SK-N-DZ (cell line): ENCODE results near the gene WDR37.
"Not testable (repeated sequence)": the region's sequence is repeated elsewhere in the genome, so short reads cannot be mapped to it uniquely, and the experiment has no call there.

Experiments used
- DNase-seq: peaks from one replicate; pipeline ENCODE4 v3.0.0-alpha.2; 2015; ENCODE audit warnings: low spot score

WDR37 gene

DNA sequence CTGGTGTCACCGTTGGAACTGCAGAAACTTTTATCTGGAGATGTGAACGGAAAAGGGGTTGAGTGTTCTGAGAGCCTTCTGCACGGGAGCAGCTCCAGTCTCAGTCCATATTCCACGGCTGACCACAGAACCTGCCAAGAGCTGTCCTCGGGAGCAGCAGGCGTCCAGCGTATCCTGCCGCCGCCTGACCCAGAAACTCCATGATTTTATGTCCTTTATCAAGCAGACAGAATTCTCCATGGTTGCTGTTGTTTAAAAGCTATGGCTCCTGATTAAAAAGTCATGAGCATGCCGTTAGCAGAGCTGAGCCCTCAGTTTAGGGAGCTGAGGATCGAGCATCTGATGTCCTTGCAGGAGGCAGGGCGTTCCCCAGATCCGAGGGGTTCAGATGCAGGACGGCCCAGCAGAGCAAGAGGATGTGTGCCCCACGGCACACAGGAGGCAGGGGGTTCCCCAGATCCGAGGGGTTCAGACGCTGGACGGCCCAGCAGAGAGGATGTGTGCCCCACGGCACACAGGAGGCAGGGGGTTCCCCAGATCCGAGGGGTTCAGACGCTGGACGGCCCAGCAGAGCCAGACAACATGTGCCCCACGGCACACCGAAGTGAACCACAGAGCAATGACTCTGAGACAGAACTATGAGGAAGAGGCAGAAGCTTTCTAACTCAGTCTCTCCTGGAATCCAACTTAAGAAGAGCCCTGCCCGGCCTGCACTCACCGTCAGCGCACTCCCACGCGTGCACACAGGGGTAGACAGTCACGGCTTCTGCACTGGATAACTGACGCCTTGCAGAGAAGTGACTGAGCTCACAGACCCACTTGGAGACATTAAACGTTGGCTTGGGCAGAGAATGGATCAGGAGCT lies 96.4 kb downstream of the WDR37 start:
- DNase-seq = no peak

DNA sequence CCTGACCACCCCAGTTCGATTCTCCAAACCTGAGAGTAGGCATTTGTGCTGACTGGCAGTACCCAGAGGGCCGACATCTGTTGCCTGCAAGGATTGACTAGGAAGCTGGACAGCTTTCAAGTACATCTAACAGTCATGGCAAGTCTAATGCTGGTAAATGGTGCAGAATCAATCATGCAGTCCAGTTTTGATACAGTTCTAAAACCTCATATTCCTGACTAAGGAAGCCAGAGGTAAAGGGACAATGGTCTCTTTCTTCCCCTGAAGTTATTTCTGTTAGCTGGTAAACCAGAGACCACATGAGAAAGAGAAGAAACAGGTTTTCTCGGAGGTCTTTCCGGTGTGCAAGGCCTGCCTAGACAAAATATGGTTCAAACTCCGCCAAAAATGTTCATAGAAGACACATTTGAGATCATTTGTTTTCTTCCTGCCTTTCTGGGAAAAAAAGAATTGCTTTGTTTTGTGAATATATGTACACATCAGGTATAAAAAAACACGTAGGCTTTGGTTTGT lies 97.1 kb downstream of the WDR37 start:
- no peak for DNase-seq

DNA sequence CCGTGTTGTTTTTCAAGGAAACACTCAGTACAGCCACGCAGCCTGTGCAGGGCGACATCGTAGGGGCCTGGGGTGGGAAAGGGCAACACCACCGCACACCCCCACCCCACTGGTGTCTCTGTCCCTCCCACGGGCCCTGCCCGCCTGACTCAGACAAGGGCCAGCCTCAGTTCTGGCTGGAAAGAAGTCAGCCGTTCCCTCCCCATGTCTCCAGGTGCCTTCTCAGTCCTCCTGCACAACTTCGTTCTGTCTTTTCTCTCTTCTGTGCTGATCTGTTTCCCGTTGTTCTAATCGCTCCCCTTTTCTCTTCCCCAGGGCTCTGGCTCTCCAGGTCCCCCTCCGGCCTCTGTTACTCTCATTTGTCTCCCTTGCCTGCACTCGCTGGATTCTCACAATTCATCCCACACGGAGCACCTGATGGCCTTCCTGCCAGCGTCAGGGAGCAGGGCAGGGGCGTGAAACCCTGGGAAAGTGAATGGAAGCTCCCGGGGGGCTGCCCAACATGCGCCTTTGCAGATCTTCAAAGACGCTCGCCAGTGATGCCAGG lies 97.7 kb downstream of the WDR37 start:
- no peak for DNase-seq

DNA sequence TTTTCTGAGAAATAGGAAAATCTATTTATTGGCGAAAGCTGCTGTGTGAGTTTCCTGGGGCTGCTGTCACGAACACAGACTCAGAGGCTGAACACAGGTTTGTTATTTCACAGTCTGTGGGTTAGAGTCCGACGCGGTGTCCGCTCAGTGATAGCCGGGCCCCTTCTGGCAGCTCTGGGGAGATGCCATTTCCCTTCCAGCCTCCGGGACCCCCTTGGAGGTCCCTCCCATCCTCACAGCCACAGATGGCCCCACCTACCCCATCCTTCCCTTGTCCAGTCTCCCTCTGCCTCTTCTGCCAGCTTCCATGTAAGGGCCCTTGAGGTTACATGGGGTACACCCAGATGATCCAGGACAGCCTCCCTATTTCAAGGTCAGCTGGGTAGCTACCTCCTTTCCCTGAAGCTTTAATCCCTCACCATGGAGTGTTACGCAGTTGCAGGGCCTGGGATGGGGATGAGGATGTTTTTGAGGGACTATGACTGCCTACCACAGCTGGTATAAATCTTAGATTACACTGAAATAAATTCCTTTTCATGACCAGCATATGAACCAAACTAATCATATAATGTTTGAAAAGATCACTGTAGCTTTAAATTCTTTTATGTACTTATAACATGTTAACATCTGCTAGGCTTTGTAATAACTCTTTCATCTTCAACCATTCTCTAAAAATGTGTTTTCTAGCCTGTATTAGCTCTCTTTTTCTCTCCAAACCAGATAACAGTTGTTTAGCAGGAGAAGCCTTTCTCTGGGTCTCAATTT lies 98.5 kb downstream of the WDR37 start:
- DNase-seq = no peak

DNA sequence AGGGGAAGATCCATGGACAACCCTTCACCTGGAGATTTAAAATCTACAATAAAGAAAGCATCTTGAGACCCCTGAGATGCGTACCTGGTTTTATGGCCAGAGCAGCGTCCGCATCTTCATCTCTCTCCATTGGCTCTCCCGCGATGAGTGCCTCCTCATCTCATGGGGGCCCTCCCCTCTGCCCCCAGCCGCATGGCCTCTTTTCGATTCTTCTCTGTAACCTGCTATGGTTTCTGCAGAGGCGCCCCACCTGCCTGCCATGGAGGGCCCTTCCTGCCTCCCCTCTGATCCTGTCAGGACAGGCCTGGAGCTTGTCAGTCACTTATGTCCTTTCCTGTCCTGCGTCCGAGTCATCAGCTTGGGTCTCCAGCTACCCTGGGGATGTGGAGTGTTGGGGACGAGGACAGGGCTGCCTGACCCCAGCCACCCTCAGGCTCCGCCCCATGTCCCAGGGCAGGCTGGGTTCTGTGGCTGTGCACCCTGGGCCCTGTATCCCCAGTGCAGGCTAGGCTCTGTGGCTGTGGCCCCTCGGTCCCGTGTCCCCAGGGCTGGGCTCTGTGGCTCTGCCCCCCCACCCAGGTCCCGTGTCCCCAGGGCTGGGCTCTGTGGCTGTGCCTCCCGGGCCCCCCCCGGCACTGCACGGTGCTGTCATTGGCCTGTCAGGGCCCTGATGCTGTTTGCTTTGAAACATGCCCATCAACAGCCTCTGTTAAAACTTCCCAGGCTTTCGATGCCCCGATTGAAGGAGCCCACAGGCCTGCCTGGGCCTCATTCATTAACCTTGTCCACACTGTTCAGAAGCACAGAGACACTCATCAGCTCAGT lies 99.8 kb downstream of the WDR37 start:
- DNase-seq = no peak

DNA sequence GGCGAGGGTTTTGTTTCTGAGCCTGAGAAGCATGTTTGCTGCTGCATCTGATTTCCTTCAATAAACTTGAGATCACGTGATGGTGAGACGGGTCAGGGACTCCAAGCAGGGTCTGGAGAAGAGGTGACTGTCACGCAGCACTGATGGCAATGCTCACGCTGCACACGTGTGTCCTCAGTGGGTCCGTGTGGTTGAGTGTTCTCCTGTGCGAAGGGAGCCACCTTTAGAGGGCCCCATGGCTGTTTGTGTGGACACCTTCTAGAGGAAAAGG lies 100.4 kb downstream of the WDR37 start:
- DNase-seq = peak; percentile 33

DNA sequence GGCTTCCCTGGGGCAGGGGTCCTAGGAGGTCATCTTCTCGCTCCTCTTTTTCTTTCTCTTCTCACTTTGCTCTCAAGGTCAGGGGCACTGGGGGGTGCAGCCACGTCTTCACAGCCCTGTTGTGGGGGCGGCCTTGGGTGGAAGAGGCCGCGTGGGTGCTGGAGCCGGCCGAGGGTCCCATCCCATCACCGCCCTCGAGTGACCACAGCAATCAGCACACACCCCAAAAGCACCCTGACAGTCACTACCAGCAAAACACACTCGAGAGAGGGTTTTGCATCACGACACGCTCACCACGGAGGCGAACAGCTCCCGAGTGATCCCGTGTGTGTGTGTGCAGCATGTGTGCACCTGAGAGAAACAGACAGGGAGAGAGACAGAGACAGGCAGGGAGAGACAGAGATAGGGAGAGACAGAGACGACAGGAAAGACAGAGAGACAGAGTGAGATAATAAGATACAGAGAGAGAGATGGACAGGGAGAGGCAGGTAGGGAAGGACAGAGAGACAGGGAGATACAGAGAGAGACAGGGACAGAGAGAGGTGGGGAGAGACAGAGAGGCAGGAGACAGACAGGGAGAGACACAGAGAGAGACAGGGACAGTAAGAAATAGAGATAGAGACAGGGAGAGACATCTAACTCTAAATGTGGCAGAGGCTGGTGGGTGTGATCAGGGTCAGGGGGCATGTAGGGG lies 100.9 kb downstream of the WDR37 start:
- no peak for DNase-seq

DNA sequence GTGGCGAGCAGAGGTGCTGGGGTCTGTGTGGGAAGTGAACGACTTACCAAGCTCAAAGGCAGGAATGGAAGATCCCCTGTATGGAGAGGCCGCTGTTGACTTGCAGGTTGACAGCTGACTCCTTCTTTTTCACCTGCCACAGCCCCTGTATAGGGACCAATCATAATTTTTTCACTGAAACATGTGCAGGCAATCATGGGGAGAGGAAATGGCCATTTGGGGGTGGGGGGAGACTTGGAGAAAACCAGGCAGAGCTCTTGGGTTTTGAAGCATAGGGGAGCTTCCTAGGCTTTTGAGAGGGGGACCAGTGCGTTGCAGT lies 101.4 kb downstream of the WDR37 start:
- DNase-seq = no peak

DNA sequence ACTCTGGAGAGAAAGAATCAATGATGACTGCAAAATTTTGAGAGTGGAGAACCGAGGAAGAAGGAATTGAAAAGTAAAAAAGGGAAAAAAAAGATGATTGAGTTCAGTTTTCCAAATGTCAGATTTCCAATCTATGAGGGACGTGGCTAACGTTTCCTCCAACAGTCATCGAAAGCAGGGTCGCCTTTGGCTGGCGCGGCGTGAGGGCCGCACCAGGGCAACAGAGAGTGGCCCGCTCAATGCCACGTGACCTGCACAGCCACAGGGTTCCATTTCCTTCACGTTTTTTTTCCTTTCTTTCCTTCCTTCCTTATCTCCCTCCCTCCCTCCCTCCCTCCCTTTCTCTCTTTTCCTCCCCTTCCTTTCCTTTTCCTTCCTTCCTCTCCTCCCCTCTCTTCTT lies 101.9 kb downstream of the WDR37 start:
- DNase-seq = no peak

DNA sequence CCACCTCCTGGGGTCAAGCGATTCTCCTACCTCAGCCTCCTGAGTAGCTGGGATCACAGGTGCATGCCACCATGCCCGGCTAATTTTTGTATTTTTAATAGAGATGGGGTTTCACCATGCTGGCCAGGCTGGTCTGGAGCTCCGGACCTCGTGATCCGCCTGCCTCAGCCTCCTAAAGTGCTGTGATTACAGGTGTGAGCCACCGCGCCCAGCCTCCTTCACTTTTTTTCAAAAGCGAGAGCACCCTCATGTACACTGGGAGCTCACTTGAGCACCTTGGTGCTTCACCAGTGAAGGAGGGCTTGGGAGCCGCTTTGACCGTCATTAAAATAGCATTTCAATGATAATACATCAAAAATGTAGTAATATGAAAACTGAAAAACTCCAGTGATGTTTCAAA lies 102.4 kb downstream of the WDR37 start:
- DNase-seq = not testable (repeated sequence)

DNA sequence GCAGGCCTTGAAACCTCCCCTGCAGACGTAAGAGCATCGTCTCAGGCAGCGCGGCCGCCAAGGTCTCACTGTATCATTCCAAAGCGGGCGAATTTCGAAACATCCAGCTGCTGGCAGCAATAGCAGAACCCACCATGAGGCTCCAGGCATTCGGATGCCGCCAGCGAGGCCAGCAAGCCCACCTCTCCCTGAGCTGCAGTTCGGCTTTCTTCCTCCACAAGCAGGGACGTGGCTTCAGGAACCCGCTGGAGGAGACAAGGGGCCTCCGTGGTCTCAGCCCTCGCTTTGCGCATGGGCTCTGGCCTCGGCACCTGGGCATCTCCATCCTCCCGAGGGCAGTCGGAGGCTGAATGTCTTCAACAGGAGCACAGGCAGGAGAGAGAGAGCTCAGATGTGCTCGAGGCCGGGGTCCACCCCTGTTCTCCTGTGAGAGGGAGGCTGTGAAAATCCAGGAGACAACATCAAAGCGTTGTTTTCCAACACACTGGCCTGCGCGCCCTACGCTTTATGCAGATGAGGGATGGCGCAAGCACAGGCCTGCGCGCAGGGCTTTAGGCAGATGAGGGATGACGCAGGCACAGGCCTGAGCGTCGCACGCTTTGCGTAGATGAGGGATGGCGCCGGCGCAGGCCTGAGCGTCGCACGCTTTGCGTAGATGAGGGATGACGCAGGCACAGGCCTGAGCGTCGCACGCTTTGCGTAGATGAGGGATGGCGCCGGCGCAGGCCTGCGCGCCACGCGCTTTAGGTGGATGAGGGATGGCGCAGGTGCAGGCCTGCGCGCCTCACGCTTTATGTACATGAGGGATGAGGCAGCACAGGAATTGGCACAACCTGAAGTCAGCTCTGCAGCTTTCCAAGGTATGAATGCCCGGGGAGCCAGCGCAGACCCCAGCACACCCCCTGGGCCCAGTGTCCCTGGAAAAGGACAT lies 103.2 kb downstream of the WDR37 start:
- no peak for DNase-seq

DNA sequence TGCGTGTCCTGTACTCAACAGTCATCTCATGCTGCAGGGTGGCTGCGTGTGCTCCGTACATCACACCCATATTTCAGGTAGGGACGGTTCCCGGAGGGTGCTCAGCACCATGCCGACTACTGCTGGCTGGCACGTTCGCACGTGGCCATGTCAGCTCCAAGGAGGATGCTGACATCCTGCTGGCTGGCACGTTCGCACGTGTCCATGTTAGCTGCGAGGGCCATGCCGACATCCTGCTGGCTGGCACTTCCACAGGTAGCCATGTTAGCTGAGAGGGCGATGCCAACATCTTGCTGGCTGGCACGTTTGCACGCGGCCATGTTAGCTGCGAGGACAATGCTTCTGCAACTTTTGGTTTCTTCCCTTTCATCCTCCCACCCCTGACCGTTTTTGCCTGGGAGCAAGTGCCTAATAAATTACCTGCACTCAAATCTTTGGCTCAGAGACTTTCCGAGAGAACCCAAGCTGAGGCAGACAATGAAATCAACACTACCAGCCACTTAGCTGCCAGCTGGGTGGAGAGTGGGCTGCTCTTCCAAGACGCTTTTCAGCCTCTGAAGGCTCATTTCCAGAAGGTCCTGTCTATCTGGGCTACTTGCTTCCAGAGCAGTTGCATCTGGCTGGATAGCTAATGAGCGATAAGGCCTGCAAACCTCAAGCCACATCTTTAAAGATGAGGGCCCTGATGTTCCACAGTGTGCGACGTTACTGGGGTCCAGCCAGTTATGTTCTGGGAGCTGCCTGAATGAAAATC lies 104.6 kb downstream of the WDR37 start:
- no peak for DNase-seq

DNA sequence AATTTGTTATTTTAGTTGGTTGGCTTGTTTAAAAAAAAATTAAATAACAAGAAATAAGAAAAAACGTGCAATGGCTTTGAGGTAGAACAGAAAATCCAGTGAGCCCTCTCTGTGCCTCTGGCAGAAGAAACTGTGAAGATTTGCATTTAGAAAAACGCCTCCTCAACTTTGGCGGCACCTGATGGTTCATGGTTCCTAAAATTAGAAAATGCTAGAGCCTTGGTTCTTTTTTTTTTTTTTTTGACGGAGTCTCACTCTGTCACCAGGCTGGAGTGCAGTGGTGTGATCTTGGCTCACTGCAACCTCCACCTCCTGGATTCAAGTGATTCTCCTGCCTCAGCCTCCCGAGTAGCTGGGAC lies 105.1 kb downstream of the WDR37 start:
- DNase-seq = not testable (repeated sequence)

DNA sequence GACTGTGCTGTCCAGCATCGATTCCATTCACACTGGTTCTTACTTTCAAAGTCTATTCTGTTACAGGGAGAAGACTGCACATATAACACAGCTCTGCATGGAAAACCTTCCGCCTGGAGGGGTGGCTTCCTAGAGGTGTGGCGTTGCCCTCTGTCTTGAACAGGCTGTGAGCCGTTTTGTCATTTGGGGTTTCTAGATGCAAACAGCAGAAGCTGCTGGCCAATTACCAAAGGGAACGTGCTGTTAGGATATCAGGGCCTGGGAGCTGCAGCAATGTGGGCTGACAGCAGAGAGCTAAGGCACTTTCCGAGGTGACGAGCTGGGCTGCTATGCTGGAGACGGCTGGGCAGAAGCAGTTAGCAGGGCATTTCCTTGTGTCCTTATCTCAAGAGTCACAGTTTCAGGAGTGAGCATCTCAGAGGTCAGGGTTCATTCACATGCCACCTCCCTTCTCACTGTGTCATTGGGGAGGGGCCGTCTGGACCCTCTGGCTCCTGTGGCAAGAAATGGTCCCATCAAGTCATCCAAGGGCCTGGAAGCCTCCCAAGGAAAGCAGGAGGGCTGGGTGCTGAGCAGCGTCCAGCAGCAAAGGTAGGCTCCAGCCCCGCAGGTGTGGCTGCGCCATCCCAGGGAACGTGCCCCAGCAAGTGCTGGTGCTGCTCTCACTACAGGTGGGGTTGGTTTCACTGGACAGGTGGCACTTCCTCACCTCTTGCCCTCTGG lies 106.5 kb downstream of the WDR37 start:
- DNase-seq = no peak

DNA sequence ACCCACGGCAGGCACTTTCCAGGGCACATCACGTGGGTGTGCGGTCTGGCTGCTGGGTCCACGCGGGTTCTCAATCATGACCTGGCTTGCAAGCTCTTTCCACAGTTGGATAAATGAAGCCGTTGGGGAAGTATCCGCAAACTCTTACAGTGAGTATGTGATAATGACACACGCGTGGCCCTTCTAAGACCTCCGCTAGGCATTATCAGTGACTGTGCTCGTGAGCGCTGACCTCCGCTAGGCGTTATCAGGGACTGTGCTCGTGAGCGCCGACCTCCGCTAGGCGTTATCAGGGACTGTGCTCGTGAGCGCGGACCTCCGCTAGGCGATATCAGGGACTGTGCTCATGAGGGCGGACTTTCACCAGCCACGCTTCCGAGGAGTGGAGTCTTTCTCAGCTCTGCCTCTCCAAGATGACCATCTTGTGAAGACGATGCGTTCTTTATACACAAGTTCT lies 107.0 kb downstream of the WDR37 start:
- no peak for DNase-seq

DNA sequence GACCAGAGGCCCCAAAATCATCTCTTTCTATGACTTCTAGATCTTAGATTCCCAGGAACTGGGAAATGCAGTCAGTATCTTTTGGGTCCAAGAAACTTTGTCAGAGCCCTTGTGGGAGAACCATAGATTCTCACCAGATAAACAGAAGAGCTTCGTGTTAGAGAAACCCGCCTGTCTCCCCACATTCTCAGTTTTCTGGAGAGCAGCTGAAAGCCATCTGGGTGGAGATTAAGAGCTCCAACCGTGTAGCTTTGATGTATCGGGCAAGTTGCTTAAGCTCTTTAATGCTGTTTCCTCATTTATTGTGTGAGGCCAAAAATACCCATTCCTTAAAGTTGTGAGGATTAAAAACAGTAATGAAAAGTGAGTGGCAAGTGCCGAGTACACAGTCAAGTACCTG lies 107.6 kb downstream of the WDR37 start:
- no peak for DNase-seq

DNA sequence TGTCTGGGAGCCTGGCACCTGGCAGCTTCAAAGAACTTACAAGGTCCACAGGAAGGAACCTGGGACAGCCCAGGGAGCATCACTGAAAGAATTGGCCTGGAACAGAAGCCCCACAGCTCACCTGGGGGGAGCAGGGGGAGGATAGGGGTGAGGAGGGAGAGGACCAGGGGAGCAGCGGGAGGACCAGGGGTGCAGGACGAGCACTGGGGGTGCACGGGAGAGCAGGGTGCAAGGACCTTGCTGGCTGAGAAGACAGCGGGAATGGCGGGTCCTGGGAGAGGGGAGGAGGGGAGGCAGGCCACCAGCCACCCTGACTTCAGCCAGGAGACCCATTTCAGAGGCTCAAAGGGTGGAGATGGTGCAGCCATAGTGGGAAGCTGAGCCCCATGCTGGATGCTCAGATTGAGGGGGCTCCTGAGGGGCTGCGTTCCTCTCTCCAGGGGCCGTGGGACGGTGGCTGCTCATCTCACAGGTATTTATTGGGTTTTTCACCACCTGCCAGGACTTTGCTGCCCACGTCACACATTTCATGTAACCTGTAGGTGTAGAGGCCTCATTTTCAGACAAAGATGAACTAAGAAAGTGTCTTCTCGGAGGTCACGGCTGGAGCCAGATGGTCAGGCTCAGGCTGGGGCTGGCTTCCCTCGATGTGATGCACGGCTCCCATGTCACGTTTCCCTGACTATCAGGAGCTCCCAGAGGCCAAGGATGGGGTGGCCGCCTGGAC lies 110.1 kb downstream of the WDR37 start:
- no peak for DNase-seq

DNA sequence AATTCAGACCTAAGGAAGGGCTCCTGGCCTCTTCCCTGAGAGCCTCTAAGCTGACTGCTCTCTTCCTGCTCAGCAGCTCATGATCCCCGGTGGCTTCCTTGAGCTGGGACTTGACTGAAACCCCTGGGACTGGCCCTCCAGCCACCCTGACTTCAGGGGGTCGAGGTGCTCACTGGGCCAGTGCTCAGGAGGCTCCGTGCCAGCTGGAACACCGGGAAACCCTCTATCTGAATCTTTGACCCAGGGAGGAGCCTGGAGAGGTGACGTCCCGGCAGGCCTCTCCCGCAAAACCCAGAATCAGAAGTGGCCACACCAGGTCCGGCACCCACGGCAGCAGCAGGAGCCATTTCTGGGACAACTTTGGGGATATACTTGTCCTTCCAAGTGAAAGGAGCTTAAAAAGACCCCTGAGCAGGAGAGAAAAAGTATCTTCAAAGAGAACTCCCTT lies 110.7 kb downstream of the WDR37 start:
- DNase-seq = no peak
